ENCODE results near the gene INTS11. TPM values are rescaled to one million over a fixed set of nuclear protein-coding genes. Genes with fewer than 3 reads are reported as not detected.

The INTS11 gene
- total and polyA plus RNA-seq, 12 donors = 53.0 to 601 (median 88.8) TPM

GRCh38 chr1:1314678-1315335 lies 9.7 kb downstream of the INTS11 start:
- no peaks in the 10 kb centered on the region for H3K27me3 ChIP-seq
- 85 to 95% (median 89%) methylated on average over 4 to 23 of the region's 23 CpGs for WGBS, 4 donors
- peaks cover 14% of the 10 kb centered on the region in 2 donors for H3K4me1 ChIP-seq (replicated peaks in 1 of 2)
- no peaks in the 10 kb centered on the region for H3K9me3 ChIP-seq (replicated peaks in 1 of 3)
- peaks cover 0 to 74% of the 10 kb centered on the region in 2 donors for H3K36me3 ChIP-seq (replicated peaks in 1 of 2)
- no peak overlapping the region for H3K4me3 ChIP-seq
- H3K27ac ChIP-seq = no peak overlapping the region
- no peak for DNase-seq
- intact Hi-C loops (cut with DNase I) = no loop called here
- TF ChIP-seq, protein P1, sequence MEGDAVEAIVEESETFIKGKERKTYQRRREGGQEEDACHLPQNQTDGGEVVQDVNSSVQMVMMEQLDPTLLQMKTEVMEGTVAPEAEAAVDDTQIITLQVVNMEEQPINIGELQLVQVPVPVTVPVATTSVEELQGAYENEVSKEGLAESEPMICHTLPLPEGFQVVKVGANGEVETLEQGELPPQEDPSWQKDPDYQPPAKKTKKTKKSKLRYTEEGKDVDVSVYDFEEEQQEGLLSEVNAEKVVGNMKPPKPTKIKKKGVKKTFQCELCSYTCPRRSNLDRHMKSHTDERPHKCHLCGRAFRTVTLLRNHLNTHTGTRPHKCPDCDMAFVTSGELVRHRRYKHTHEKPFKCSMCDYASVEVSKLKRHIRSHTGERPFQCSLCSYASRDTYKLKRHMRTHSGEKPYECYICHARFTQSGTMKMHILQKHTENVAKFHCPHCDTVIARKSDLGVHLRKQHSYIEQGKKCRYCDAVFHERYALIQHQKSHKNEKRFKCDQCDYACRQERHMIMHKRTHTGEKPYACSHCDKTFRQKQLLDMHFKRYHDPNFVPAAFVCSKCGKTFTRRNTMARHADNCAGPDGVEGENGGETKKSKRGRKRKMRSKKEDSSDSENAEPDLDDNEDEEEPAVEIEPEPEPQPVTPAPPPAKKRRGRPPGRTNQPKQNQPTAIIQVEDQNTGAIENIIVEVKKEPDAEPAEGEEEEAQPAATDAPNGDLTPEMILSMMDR (IDR thresholded peaks at IDR 0.05) = no peak
- TF ChIP-seq POLR2A (IDR thresholded peaks at IDR 0.05) = no peak

DNA sequence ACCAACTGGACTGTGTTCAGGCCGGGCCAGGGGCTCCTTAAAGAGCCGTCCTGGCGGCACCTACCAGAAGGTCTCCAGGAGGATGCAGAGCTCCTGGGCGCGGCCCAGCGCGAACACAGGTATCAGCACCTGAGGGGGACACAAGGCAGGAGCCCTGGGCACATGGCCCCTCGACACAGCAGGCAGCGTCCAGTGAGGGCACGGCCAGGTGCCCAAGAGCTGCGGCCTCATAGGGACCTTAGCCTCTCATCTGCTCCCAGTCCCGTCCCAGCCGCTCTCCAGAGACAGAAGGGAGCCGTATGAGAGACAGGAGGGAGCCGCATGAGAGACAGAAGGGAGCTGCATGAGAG lies 10.2 kb downstream of the INTS11 start:
- no peak overlapping the region for H3K4me3 ChIP-seq
- peaks cover 18 to 20% of the 10 kb centered on the region in 2 donors for H3K4me1 ChIP-seq (replicated peaks in 1 of 2)
- intact Hi-C loops (cut with DNase I) = no loop called here
- no peak for TF ChIP-seq POLR2A (IDR thresholded peaks at IDR 0.05)
- TF ChIP-seq, protein P1 (IDR thresholded peaks at IDR 0.05) = no peak
- no peak for DNase-seq
- H3K9me3 ChIP-seq (replicated peaks in 1 of 3) = no peaks in the 10 kb centered on the region
- no peak overlapping the region for H3K27ac ChIP-seq
- no peaks in the 10 kb centered on the region for H3K27me3 ChIP-seq
- WGBS, 4 donors = 87 to 93% (median 91%) methylated on average over 5 to 15 of the region's 15 CpGs
- H3K36me3 ChIP-seq (replicated peaks in 1 of 2) = peaks cover 0 to 69% of the 10 kb centered on the region in 2 donors

DNA sequence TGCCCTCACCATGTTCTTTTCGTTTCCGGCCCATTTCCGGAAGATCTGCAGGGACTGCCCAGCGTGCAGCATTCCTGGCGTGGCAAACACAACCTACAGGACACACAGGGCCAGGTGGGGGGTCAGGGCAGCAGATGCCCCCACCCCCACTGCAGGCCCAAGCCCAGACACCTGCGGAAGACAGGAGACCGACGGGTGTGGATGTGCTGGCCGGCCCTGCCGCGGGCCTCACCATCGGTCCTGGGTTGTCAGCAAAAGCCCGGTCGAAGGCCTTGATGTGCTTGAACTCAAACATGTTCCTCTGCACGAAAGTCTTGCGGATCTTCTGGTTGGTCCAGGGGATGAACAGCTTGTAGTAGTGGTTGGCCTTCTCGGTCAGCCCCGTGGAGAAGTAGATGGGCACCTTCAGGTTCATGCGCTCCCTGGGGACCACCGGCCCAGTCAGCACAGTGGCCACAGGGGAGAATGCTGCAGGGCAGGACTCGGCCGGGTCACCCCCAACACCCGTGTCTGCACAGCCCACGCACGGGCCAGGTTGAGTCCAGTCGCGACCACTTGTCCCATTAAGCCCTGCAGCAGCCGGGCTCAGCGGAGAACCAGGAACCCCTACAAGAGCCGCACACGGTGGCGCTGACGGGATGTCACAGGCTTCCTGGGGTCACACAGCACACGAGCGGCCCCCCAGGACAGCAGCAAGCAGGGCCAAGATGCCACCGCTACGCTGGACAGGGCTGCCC lies 10.8 kb downstream of the INTS11 start:
- H3K27ac ChIP-seq = no peak overlapping the region
- intact Hi-C loops (cut with DNase I) = no loop called here
- WGBS, 4 donors = 81 to 90% (median 87%) methylated on average over 18 to 37 of the region's 37 CpGs
- H3K36me3 ChIP-seq (replicated peaks in 1 of 2) = peaks cover 0 to 65% of the 10 kb centered on the region in 2 donors
- H3K4me3 ChIP-seq = no peak overlapping the region
- TF ChIP-seq POLR2A (IDR thresholded peaks at IDR 0.05) = no peak
- TF ChIP-seq, protein P1 (IDR thresholded peaks at IDR 0.05) = no peak
- H3K27me3 ChIP-seq = no peaks in the 10 kb centered on the region
- DNase-seq = no peak
- H3K4me1 ChIP-seq (replicated peaks in 1 of 2) = peaks cover 20 to 22% of the 10 kb centered on the region in 2 donors
- H3K9me3 ChIP-seq (replicated peaks in 1 of 3) = no peaks in the 10 kb centered on the region

- TF ChIP-seq, protein P1 (IDR thresholded peaks at IDR 0.05) = no peak
- H3K27ac ChIP-seq = no peak overlapping the region
- H3K36me3 ChIP-seq (replicated peaks in 1 of 2) = peaks cover 0 to 64% of the 10 kb centered on the region in 2 donors
- no peaks in the 10 kb centered on the region for H3K9me3 ChIP-seq (replicated peaks in 1 of 3)
- WGBS, 4 donors = 90 to 93% (median 91%) methylated on average over 22 to 49 of the region's 49 CpGs
- H3K4me3 ChIP-seq = no peak overlapping the region
- no peak for DNase-seq
- H3K4me1 ChIP-seq (replicated peaks in 1 of 2) = peaks cover 10 to 12% of the 10 kb centered on the region in 2 donors
- no peaks in the 10 kb centered on the region for H3K27me3 ChIP-seq
- intact Hi-C loops (cut with DNase I) = no loop called here
Observed at GRCh38 chr1:1312450-1313314, 11.8 kb downstream of the INTS11 start.
